HepG2 (cell line): ENCODE data around the gene ZC3H18. TPM values are rescaled to one million over a fixed set of nuclear protein-coding genes. Genes with fewer than 3 reads are reported as not detected.
A peak's percentile ranks its signal among the peaks of the same experiment; 100 is the strongest.

Experiments
- ELF3 ChIP-seq: IDR thresholded peaks from 2 replicates; pipeline ENCODE4 v1.6.1; 2016; ENCODE audit warnings: missing genetic modification reagents, missing compliant biosample characterization
- GFI1 ChIP-seq: sonication (generic); formaldehyde crosslinking; IDR thresholded peaks from 2 replicates; pipeline ENCODE4 v1.5.0; 2020; ENCODE audit warnings: missing genetic modification reagents, mild to moderate bottlenecking, borderline replicate concordance
- NR2F2 ChIP-seq: IDR thresholded peaks from 2 replicates; pipeline ENCODE4 v1.6.1; 2012; ENCODE audit warnings: low read depth, inconsistent platforms, borderline replicate concordance
- ONECUT2 ChIP-seq: sonication (generic); formaldehyde crosslinking; IDR thresholded peaks from 2 replicates; pipeline ENCODE4 v1.4.0; 2020; ENCODE audit warnings: missing genetic modification reagents
- PITX1 ChIP-seq: sonication (generic); formaldehyde crosslinking; IDR thresholded peaks from 2 replicates; pipeline ENCODE4 v1.5.1; 2020; ENCODE audit warnings: mild to moderate bottlenecking, missing genetic modification reagents
- POGZ ChIP-seq: sonication (generic); formaldehyde crosslinking; IDR thresholded peaks from 2 replicates; pipeline ENCODE4 v1.4.0; 2020; ENCODE audit warnings: mild to moderate bottlenecking, missing genetic modification reagents
- PREB ChIP-seq: sonication (generic); formaldehyde crosslinking; IDR thresholded peaks from 2 replicates; pipeline ENCODE4 v1.4.0; 2020; ENCODE audit warnings: missing genetic modification reagents
- SAFB2 ChIP-seq: sonication (generic); formaldehyde crosslinking; IDR thresholded peaks from 2 replicates; pipeline ENCODE4 v1.5.1; 2020; ENCODE audit warnings: missing genetic modification reagents, low read depth, mild to moderate bottlenecking, borderline replicate concordance
- TARDBP ChIP-seq: sonication (generic); formaldehyde crosslinking; IDR thresholded peaks from 2 replicates; pipeline ENCODE4 v1.8.0; 2022; ENCODE audit warnings: mild to moderate bottlenecking, missing genetic modification reagents
- ZBTB4 ChIP-seq: sonication (generic); formaldehyde crosslinking; IDR thresholded peaks from 2 replicates; pipeline ENCODE4 v1.4.0; 2020; ENCODE audit warnings: missing genetic modification reagents, mild to moderate bottlenecking, borderline replicate concordance
- ZBTB40 ChIP-seq, 2 experiments: fragments of 450-650 bp in 1 of 2; sonication (generic) in 1 of 2; formaldehyde crosslinking in 1 of 2; IDR thresholded peaks; 2 replicates each; pipeline versions ENCODE4 v1.6.1 to v1.8.0; 2016 to 2022; ENCODE audit warnings: antibody characterized with exemption in 1 of 2, mild to moderate bottlenecking in 1 of 2, missing genetic modification reagents in 1 of 2
- ZFP82 ChIP-seq: sonication (generic); formaldehyde crosslinking; IDR thresholded peaks from 2 replicates; pipeline ENCODE4 v1.5.1; 2020; ENCODE audit warnings: mild to moderate bottlenecking, missing genetic modification reagents, borderline replicate concordance
- ZNF124 ChIP-seq: sonication (generic); formaldehyde crosslinking; IDR thresholded peaks from 2 replicates; pipeline ENCODE4 v1.4.0; 2020; ENCODE audit warnings: missing genetic modification reagents
- ZNF781 ChIP-seq: sonication (generic); formaldehyde crosslinking; IDR thresholded peaks from 2 replicates; pipeline ENCODE4 v1.5.1; 2020; ENCODE audit warnings: borderline replicate concordance, mild to moderate bottlenecking, missing genetic modification reagents; ENCODE audit errors: not compliant biosample characterization
- ZNF792 ChIP-seq: IDR thresholded peaks from 2 replicates; pipeline ENCODE4 v1.6.1; 2016
- polyA plus RNA-seq, 8 experiments: library from polyadenylated mRNA; depleted of rRNA in 3 of 8; stranded (reverse) in 7 of 8; unstranded in 1 of 8; fragments of >200 nt; fragmentation: Illumina TruSeq in 4 of 8; extraction: Trizol in 4 of 8; gene quantifications; 2 replicates each; pipeline versions ENCODE4 v1.2.1 to v1.2.3, GENCODE V29; 2011 to 2016; ENCODE audit warnings: low read depth in 4 of 8, missing spikeins in 1 of 8, mixed read lengths in 1 of 8; ENCODE audit not compliant: insufficient read depth in 1 of 8
- total RNA-seq, 5 experiments: library from RNA; depleted of rRNA; stranded (reverse); fragments of >200 nt; fragmentation: Illumina TruSeq; extraction: Trizol; gene quantifications; 2 replicates each; pipeline ENCODE4 v1.2.3, GENCODE V29; 2016; ENCODE audit warnings: low read depth in 1 of 5

The ZC3H18 gene
- total and polyA plus RNA-seq, 2 of the 13 experiments (the other 11 are each of a cell fraction or from before 2014, with no cell fraction given): 11.2 to 27.4 TPM

GRCh38 chr16:88662843-88663606, 92.8 kb downstream of the ZC3H18 start, which contains the start of gene MVD (continued):
- TF ChIP-seq ZBTB40 (IDR thresholded peaks at IDR 0.05) (no peak), ZBTB40 (CRISPR knock-in tag; IDR thresholded peaks at IDR 0.05) (peak; percentile 4), ZNF781 (peak; percentile 84), TARDBP (peak; percentile 74), NR2F2 (no peak; the same call in 1 of the 2 replicates), ZNF792 (CRISPR knock-in tag) (peak; percentile 77; the same call in 1 of the 2 replicates), SAFB2 (CRISPR knock-in tag) (peak; percentile 72; the same call in 1 of the 2 replicates), ONECUT2 (CRISPR knock-in tag) (no peak), ZNF124 (peak; percentile 84; the same call in 1 of the 2 replicates), ELF3 (CRISPR knock-in tag) (0 out of 2 replicates have a peak, but pooled peaks have one; percentile 46), POGZ (CRISPR knock-in tag) (peak; percentile 76; the same call in 1 of the 2 replicates), PITX1 (CRISPR knock-in tag) (no peak; the same call in 1 of the 2 replicates), GFI1 (CRISPR knock-in tag) (peak; percentile 84; the same call in 1 of the 2 replicates), ZBTB4 (CRISPR knock-in tag) (peak; percentile 94), PREB (CRISPR knock-in tag) (no peak), ZFP82 (peak; percentile 81; the same call in 1 of the 2 replicates)
